Neural cell (in vitro differentiated cells): ENCODE results near the gene SRCIN1. TPM values are rescaled to one million over a fixed set of nuclear protein-coding genes. Genes with fewer than 3 reads are reported as not detected.

Experiments used
- H2AFZ ChIP-seq: fragments of 200-600, 300-800 bp; sonication (generic), shearing (Covaris generic); 2 replicates; pipeline ENCODE4 v1.6.0; 2014; ENCODE audit warnings: low read depth, mild to moderate bottlenecking, antibody characterized with exemption, low read length, moderate library complexity
- H3F3A ChIP-seq: fragments of 200-600 bp; shearing (Covaris generic); 2 replicates; pipeline ENCODE4 v1.6.1; 2016; ENCODE audit warnings: mild to moderate bottlenecking, moderate library complexity, mixed read lengths, antibody characterized with exemption, low read length; ENCODE audit not compliant: insufficient read depth, poor library complexity, severe bottlenecking
- H3K27ac ChIP-seq: fragments of 200-600, 300-800 bp; sonication (generic), shearing (Covaris generic); 2 replicates; pipeline ENCODE4 v1.5.1; 2014; ENCODE audit warnings: mild to moderate bottlenecking, low read length, moderate library complexity
- H3K27me3 ChIP-seq: fragments of 300-800, 200-600 bp; sonication (generic), shearing (Covaris generic); 2 replicates; pipeline ENCODE4 v1.6.0; 2014; ENCODE audit warnings: mild to moderate bottlenecking, low read depth, low read length, moderate library complexity; ENCODE audit not compliant: insufficient read depth
- H3K36me3 ChIP-seq: fragments of 300-800, 200-600 bp; sonication (generic), shearing (Covaris generic); 2 replicates; pipeline ENCODE4 v1.5.1; 2014; ENCODE audit warnings: mild to moderate bottlenecking, antibody characterized with exemption, low read length, moderate library complexity; ENCODE audit not compliant: insufficient read depth
- H3K4me2 ChIP-seq: fragments of 300-800, 200-600 bp; sonication (generic), shearing (Covaris generic); 2 replicates; pipeline ENCODE4 v1.6.0; 2014; ENCODE audit warnings: mild to moderate bottlenecking, low read length
- H3K4me3 ChIP-seq: fragments of 300-800, 200-600 bp; sonication (generic), shearing (Covaris generic); 2 replicates; pipeline ENCODE4 v1.5.1; 2014; ENCODE audit warnings: mild to moderate bottlenecking, low read length, moderate library complexity
- H3K79me2 ChIP-seq: fragments of 200-600 bp; shearing (Covaris generic); replicated peaks from 2 replicates; pipeline ENCODE4 v1.6.0; 2014; ENCODE audit warnings: mild to moderate bottlenecking, low read length, moderate library complexity; ENCODE audit not compliant: insufficient read depth
- H3K9ac ChIP-seq: fragments of 300-800, 200-600 bp; sonication (generic), shearing (Covaris generic); 2 replicates; pipeline ENCODE4 v1.6.1; 2016; ENCODE audit warnings: mild to moderate bottlenecking, low read length, mixed read lengths
- H3K9me2 ChIP-seq: fragments of 200-600 bp; shearing (Covaris generic); 2 replicates; pipeline ENCODE4 v1.6.1; 2016; ENCODE audit warnings: mild to moderate bottlenecking, low read length, mixed read lengths; ENCODE audit not compliant: insufficient read depth
- H3K9me3 ChIP-seq: fragments of 200-600, 300-800 bp; sonication (generic), shearing (Covaris generic); 2 replicates; pipeline ENCODE4 v1.6.1; 2016; ENCODE audit warnings: mild to moderate bottlenecking, mixed run types, low read length, moderate library complexity, mixed read lengths
- H4K20me1 ChIP-seq: fragments of 200-600 bp; shearing (Covaris generic); 2 replicates; pipeline ENCODE4 v1.6.1; 2016; ENCODE audit warnings: mild to moderate bottlenecking, mixed run types; ENCODE audit not compliant: insufficient read depth
- CTCF ChIP-seq: fragments of 450-650 bp; IDR thresholded peaks from 2 replicates; pipeline ENCODE4 v1.5.1; 2014; ENCODE audit warnings: antibody characterized with exemption, mild to moderate bottlenecking, moderate library complexity; ENCODE audit not compliant: poor library complexity, severe bottlenecking
- EP300 ChIP-seq: fragments of 450-650 bp; conservative IDR thresholded peaks from 2 replicates; pipeline ENCODE4 v1.6.1; 2014; ENCODE audit warnings: antibody characterized with exemption, mild to moderate bottlenecking, moderate library complexity; ENCODE audit not compliant: poor library complexity, severe bottlenecking
- EZH2 ChIP-seq: fragments of 200-600, 300-800 bp; shearing (Covaris generic), sonication (generic); IDR thresholded peaks from 2 replicates; pipeline ENCODE4 v1.6.1; 2014; ENCODE audit warnings: antibody characterized with exemption, low read length, borderline replicate concordance, mild to moderate bottlenecking; ENCODE audit not compliant: insufficient read depth, poor library complexity, severe bottlenecking
- MXI1 ChIP-seq: fragments of 450-650 bp; conservative IDR thresholded peaks from 2 replicates; pipeline ENCODE4 v1.6.1; 2014; ENCODE audit warnings: antibody characterized with exemption, mild to moderate bottlenecking; ENCODE audit not compliant: poor library complexity, severe bottlenecking
- POLR2AphosphoS5 ChIP-seq: IDR thresholded peaks from 2 replicates; pipeline ENCODE4 v1.6.1; 2012
- RAD21 ChIP-seq: fragments of 450-650 bp; conservative IDR thresholded peaks from 2 replicates; pipeline ENCODE4 v1.6.1; 2014; ENCODE audit warnings: antibody characterized with exemption, mild to moderate bottlenecking, moderate library complexity
- REST ChIP-seq: IDR thresholded peaks from 2 replicates; pipeline ENCODE4 v1.6.1; 2012; ENCODE audit warnings: borderline replicate concordance
- SMC3 ChIP-seq: fragments of 450-650 bp; conservative IDR thresholded peaks from 2 replicates; pipeline ENCODE4 v1.6.1; 2014; ENCODE audit warnings: antibody characterized with exemption, mild to moderate bottlenecking, moderate library complexity; ENCODE audit not compliant: poor library complexity
- TAF1 ChIP-seq: IDR thresholded peaks from 2 replicates; pipeline ENCODE4 v1.6.1; 2012; ENCODE audit warnings: low read depth
- polyA plus RNA-seq: library from polyadenylated mRNA; depleted of rRNA; stranded (reverse); fragments of >200 nt; gene quantifications from 2 replicates; pipeline ENCODE4 v1.2.3, GENCODE V29; 2014

SRCIN1 gene
- polyA plus RNA-seq, 1 donor from 2014 or later: 18.0 TPM

GRCh38 chr17:38587947-38588787 lies 17.6 kb downstream of the SRCIN1 start:
- Histone ChIP-seq H3K27ac (peak overlapping the region; percentile 24), H3K79me2 (no peaks in the 10 kb centered on the region), H3K4me2 (peak overlapping the region; percentile 25), H3K4me3 (peak overlapping the region; percentile 43), H4K20me1 (peaks cover 40% of the 10 kb centered on the region), H3K36me3 (peaks cover 9% of the 10 kb centered on the region), H3K9me3 (no peaks in the 10 kb centered on the region), H3K9me2 (no peaks in the 10 kb centered on the region), H3F3A (no peaks in the 10 kb centered on the region), H2AFZ (no peak overlapping the region), H3K27me3 (no peaks in the 10 kb centered on the region), H3K9ac (peak overlapping the region; percentile 34)
- TF ChIP-seq POLR2AphosphoS5 (no peak), MXI1 (no peak), RAD21 (no peak), SMC3 (no peak), TAF1 (no peak), REST (no peak), EZH2 (no peak), EP300 (no peak), CTCF (no peak)

GRCh38 chr17:38587203-38587602 lies 18.5 kb downstream of the SRCIN1 start:
- H3F3A ChIP-seq: no peaks in the 10 kb centered on the region
- H3K4me3 ChIP-seq: no peak overlapping the region
- H2AFZ ChIP-seq: no peak overlapping the region
- TF ChIP-seq TAF1: no peak
- H3K9ac ChIP-seq: no peak overlapping the region
- H4K20me1 ChIP-seq: peaks cover 40% of the 10 kb centered on the region
- H3K36me3 ChIP-seq: peaks cover 9% of the 10 kb centered on the region
- H3K4me2 ChIP-seq: no peak overlapping the region
- H3K27me3 ChIP-seq: no peaks in the 10 kb centered on the region
- no peaks in the 10 kb centered on the region for H3K9me2 ChIP-seq
- no peak overlapping the region for H3K27ac ChIP-seq
- no peaks in the 10 kb centered on the region for H3K79me2 ChIP-seq
- H3K9me3 ChIP-seq: no peaks in the 10 kb centered on the region
